PC-3 (cell line): Measurements from ENCODE around the gene XPR1.

ENCODE experiments used
- EZH2 ChIP-seq: fragments of 300-600 bp; sonication (generic); IDR thresholded peaks from one replicate; pipeline ENCODE4 v1.6.1; 2017; ENCODE audit warnings: antibody characterized with exemption, mild to moderate bottlenecking, low read length; ENCODE audit not compliant: unreplicated experiment
- EZH2phosphoT487 ChIP-seq: fragments of 300-600 bp; sonication (generic); IDR thresholded peaks from 2 replicates; pipeline ENCODE4 v1.6.1; 2018; ENCODE audit warnings: mild to moderate bottlenecking, antibody characterized with exemption, low read length, borderline replicate concordance
- TF ChIP-seq, protein P1 (sequence below): fragments of 300-600 bp; sonication (generic); conservative IDR thresholded peaks from 2 replicates; pipeline ENCODE4 v1.5.1; 2017; ENCODE audit warnings: antibody characterized with exemption, low read depth, mild to moderate bottlenecking, low read length

DNA sequence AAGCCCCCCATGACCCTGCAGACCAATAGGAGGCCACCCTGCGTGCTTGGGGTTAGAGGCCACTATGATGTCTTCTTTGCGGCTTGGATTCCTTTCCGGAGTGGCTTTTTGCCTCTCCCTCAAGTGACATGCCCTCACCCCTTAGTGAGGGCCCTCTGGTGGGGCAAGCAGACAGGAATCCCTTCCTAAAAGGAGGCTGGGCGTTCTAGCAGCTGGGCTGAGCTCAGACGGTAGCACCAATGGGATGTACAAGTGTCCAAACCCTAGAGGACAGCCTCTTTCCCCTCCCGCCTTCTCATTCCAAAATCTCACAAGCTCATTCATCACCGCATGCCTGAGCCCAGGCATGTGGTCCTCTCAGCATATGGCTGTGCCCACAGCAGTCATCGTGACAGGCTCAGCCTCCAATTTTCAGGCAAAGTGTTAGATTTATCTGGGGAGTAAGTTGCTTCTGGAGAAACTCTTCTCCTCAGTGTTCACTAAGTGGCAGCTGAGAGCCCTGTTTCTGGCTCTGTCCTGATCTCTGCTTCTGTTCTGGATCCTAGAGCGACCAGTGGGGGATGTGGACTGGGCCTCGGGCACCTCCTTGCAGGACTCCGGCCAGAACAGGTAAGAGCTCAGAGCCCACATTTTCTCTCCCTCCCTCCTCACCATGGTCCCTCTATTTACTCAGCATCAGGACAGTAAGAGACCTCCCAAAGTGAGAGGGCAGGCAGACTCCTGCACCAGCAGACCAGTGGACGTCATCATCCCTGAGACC lies 285.7 kb downstream of the XPR1 start:
- TF ChIP-seq, protein P1, sequence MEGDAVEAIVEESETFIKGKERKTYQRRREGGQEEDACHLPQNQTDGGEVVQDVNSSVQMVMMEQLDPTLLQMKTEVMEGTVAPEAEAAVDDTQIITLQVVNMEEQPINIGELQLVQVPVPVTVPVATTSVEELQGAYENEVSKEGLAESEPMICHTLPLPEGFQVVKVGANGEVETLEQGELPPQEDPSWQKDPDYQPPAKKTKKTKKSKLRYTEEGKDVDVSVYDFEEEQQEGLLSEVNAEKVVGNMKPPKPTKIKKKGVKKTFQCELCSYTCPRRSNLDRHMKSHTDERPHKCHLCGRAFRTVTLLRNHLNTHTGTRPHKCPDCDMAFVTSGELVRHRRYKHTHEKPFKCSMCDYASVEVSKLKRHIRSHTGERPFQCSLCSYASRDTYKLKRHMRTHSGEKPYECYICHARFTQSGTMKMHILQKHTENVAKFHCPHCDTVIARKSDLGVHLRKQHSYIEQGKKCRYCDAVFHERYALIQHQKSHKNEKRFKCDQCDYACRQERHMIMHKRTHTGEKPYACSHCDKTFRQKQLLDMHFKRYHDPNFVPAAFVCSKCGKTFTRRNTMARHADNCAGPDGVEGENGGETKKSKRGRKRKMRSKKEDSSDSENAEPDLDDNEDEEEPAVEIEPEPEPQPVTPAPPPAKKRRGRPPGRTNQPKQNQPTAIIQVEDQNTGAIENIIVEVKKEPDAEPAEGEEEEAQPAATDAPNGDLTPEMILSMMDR = no peak
- TF ChIP-seq EZH2 (no peak), EZH2phosphoT487 (no peak)
